Peyer's patch (tissue), 4 donors: ENCODE data around the gene PRMT6.
"Not testable (repeated sequence)": the region's sequence is repeated elsewhere in the genome, so short reads cannot be mapped to it uniquely, and the experiment has no call there.

Experiments used
- POLR2A ChIP-seq, 2 donors: fragments of 450-650 bp; IDR thresholded peaks; one replicate each; pipeline ENCODE4 v1.5.1; 2017; ENCODE audit warnings: antibody characterized with exemption in 2 of 2, mild to moderate bottlenecking in 2 of 2, moderate library complexity in 2 of 2
- TF ChIP-seq, protein P1 (sequence below), 6 experiments: fragments of 450-650 bp in 4 of 6; fragments of 200-600 bp in 2 of 6; sonication (generic) in 1 of 6; IDR thresholded peaks; one replicate each; pipeline ENCODE4 v1.5.1; 2017 to 2019; ENCODE audit warnings: antibody characterized with exemption in 6 of 6, mild to moderate bottlenecking in 3 of 6, moderate library complexity in 1 of 6

DNA sequence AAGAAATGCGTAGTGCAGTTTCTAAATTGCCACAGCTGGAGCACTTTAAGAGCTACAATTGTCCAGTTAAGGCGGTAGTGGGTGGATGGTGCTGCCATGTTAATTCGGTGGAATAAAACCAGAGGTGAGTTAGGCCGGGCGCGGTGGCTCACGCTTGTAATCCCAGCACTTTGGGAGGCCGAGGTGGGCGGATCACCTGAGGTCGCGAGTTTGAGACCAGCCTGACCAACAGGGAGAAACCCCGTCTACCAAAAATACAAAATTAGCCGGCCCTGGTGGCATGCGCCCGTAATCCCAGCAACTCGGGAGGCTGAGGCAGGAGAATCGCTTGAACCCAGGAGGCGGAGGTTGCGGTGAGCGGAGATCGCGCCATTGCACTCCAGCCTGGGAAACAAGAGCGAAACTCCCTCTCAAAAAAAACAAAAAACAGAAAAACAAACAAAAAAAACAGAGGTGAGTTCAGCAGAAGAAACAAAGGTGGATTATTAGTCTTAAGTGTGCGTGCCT lies 502 bp upstream of the PRMT6 start:
- TF ChIP-seq, protein P1, sequence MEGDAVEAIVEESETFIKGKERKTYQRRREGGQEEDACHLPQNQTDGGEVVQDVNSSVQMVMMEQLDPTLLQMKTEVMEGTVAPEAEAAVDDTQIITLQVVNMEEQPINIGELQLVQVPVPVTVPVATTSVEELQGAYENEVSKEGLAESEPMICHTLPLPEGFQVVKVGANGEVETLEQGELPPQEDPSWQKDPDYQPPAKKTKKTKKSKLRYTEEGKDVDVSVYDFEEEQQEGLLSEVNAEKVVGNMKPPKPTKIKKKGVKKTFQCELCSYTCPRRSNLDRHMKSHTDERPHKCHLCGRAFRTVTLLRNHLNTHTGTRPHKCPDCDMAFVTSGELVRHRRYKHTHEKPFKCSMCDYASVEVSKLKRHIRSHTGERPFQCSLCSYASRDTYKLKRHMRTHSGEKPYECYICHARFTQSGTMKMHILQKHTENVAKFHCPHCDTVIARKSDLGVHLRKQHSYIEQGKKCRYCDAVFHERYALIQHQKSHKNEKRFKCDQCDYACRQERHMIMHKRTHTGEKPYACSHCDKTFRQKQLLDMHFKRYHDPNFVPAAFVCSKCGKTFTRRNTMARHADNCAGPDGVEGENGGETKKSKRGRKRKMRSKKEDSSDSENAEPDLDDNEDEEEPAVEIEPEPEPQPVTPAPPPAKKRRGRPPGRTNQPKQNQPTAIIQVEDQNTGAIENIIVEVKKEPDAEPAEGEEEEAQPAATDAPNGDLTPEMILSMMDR (IDR thresholded peaks at IDR 0.05): not testable (repeated sequence)
- not testable (repeated sequence) for TF ChIP-seq POLR2A (IDR thresholded peaks at IDR 0.05)
